ENCODE measurements around the gene FBP1. TPM values are rescaled to one million over a fixed set of nuclear protein-coding genes. Genes with fewer than 3 reads are reported as not detected.

Gene FBP1
- 13.6 TPM for total RNA-seq
- 48.6 TPM for polyA plus RNA-seq

- no peaks in the 10 kb centered on the region for H3K36me3 ChIP-seq (ENCODE audit: insufficient read depth)
- H3K27ac ChIP-seq (ENCODE audit: low read depth): peak within 1 kb of the TSS; percentile 25
- no peaks in the 10 kb centered on the region for H3K4me1 ChIP-seq (ENCODE audit: insufficient read depth)
- DNase-seq (ENCODE audit: extremely low spot score): no peak
- H3K4me3 ChIP-seq (ENCODE audit: low read depth, low read length): peak within 1 kb of the TSS; percentile 64
- WGBS: 5% methylated on average over 79 of the region's 79 CpGs
Measured at GRCh38 chr9:94639061-94639998, at the start of gene FBP1. Gene FBP1 (minus strand): TSS chr9:94639518. CDS start chr9:94639310, 208 bp downstream.

- whole genome bisulfite sequencing: 68% methylated on average over 2 of the region's 2 CpGs
- H3K36me3 ChIP-seq (ENCODE audit: insufficient read depth): no peaks in the 10 kb centered on the region
Measured at GRCh38 chr9:94687451-94687850, 48.1 kb upstream of the FBP1 start.

GRCh38 chr9:94685359-94685758 is 46.0 kb upstream of the FBP1 start:
- WGBS: 94% methylated on average over 2 of the region's 2 CpGs
- no peaks in the 10 kb centered on the region for H3K36me3 ChIP-seq (ENCODE audit: insufficient read depth)
- no peaks in the 10 kb centered on the region for H3K4me1 ChIP-seq (ENCODE audit: insufficient read depth)
- H3K27ac ChIP-seq (ENCODE audit: low read depth): no peak overlapping the region
- H3K4me3 ChIP-seq (ENCODE audit: low read depth, low read length): no peak overlapping the region
- DNase-seq (ENCODE audit: extremely low spot score): no peak

More at GRCh38 chr9:94687451-94687850, 48.1 kb upstream of the FBP1 start:
- H3K27ac ChIP-seq (ENCODE audit: low read depth): no peak overlapping the region
- DNase-seq (ENCODE audit: extremely low spot score): no peak
- no peak overlapping the region for H3K4me3 ChIP-seq (ENCODE audit: low read depth, low read length)
- no peaks in the 10 kb centered on the region for H3K4me1 ChIP-seq (ENCODE audit: insufficient read depth)

- DNase-seq (ENCODE audit: extremely low spot score): no peak
- Histone ChIP-seq H3K36me3 (ENCODE audit: insufficient read depth) (no peaks in the 10 kb centered on the region), H3K4me1 (ENCODE audit: insufficient read depth) (no peaks in the 10 kb centered on the region), H3K27ac (ENCODE audit: low read depth) (no peak overlapping the region), H3K4me3 (ENCODE audit: low read depth, low read length) (no peak overlapping the region)
- 20% methylated on average over 7 of the region's 7 CpGs for WGBS
Measured at GRCh38 chr9:94681508-94681907, 42.2 kb upstream of the FBP1 start.

GRCh38 chr9:94680621-94681020 is 41.3 kb upstream of the FBP1 start:
- DNase-seq (ENCODE audit: extremely low spot score): no peak
- Histone ChIP-seq H3K4me1 (ENCODE audit: insufficient read depth) (no peaks in the 10 kb centered on the region), H3K36me3 (ENCODE audit: insufficient read depth) (no peaks in the 10 kb centered on the region), H3K27ac (ENCODE audit: low read depth) (no peak overlapping the region), H3K4me3 (ENCODE audit: low read depth, low read length) (no peak overlapping the region)
- 78% methylated on average over 2 of the region's 2 CpGs for WGBS

- WGBS: 95% methylated on average over 1 of the region's 1 CpG
- no peak overlapping the region for H3K27ac ChIP-seq (ENCODE audit: low read depth)
Measured at GRCh38 chr9:94680020-94680419, 40.7 kb upstream of the FBP1 start.

GRCh38 chr9:94679587-94679986 is 40.3 kb upstream of the FBP1 start:
- Histone ChIP-seq H3K27ac (ENCODE audit: low read depth) (no peak overlapping the region), H3K4me3 (ENCODE audit: low read depth, low read length) (no peak overlapping the region), H3K36me3 (ENCODE audit: insufficient read depth) (no peaks in the 10 kb centered on the region), H3K4me1 (ENCODE audit: insufficient read depth) (no peaks in the 10 kb centered on the region)
- DNase-seq (ENCODE audit: extremely low spot score): no peak
- WGBS: 73% methylated on average over 8 of the region's 8 CpGs

More at GRCh38 chr9:94680020-94680419, 40.7 kb upstream of the FBP1 start:
- no peak for DNase-seq (ENCODE audit: extremely low spot score)
- Histone ChIP-seq H3K4me3 (ENCODE audit: low read depth, low read length) (no peak overlapping the region), H3K4me1 (ENCODE audit: insufficient read depth) (no peaks in the 10 kb centered on the region), H3K36me3 (ENCODE audit: insufficient read depth) (no peaks in the 10 kb centered on the region)

- no peaks in the 10 kb centered on the region for H3K36me3 ChIP-seq (ENCODE audit: insufficient read depth)
- WGBS: 45% methylated on average over 4 of the region's 4 CpGs
- H3K4me3 ChIP-seq (ENCODE audit: low read depth, low read length): no peak overlapping the region
- H3K4me1 ChIP-seq (ENCODE audit: insufficient read depth): no peaks in the 10 kb centered on the region
- no peak overlapping the region for H3K27ac ChIP-seq (ENCODE audit: low read depth)
- DNase-seq (ENCODE audit: extremely low spot score): no peak
Measured at GRCh38 chr9:94677929-94678328, 38.6 kb upstream of the FBP1 start.

- H3K27ac ChIP-seq (ENCODE audit: low read depth): no peak overlapping the region
- no peak overlapping the region for H3K4me3 ChIP-seq (ENCODE audit: low read depth, low read length)
- no peaks in the 10 kb centered on the region for H3K4me1 ChIP-seq (ENCODE audit: insufficient read depth)
- no peak for DNase-seq (ENCODE audit: extremely low spot score)
- 95% methylated on average over 9 of the region's 9 CpGs for WGBS
- no peaks in the 10 kb centered on the region for H3K36me3 ChIP-seq (ENCODE audit: insufficient read depth)
Measured at GRCh38 chr9:94676446-94677131, 37.3 kb upstream of the FBP1 start.

- no peak overlapping the region for H3K27ac ChIP-seq (ENCODE audit: low read depth)
- no peaks in the 10 kb centered on the region for H3K36me3 ChIP-seq (ENCODE audit: insufficient read depth)
- H3K4me3 ChIP-seq (ENCODE audit: low read depth, low read length): no peak overlapping the region
- H3K4me1 ChIP-seq (ENCODE audit: insufficient read depth): no peaks in the 10 kb centered on the region
- 54% methylated on average over 7 of the region's 7 CpGs for WGBS
- DNase-seq (ENCODE audit: extremely low spot score): no peak
Measured at GRCh38 chr9:94675008-94675881, 35.9 kb upstream of the FBP1 start.

GRCh38 chr9:94672811-94673487 is 33.6 kb upstream of the FBP1 start:
- Histone ChIP-seq H3K27ac (ENCODE audit: low read depth) (no peak overlapping the region), H3K4me3 (ENCODE audit: low read depth, low read length) (no peak overlapping the region), H3K4me1 (ENCODE audit: insufficient read depth) (no peaks in the 10 kb centered on the region), H3K36me3 (ENCODE audit: insufficient read depth) (no peaks in the 10 kb centered on the region)
- 59% methylated on average over 2 of the region's 2 CpGs for WGBS
- no peak for DNase-seq (ENCODE audit: extremely low spot score)

- DNase-seq (ENCODE audit: extremely low spot score): no peak
- H3K27ac ChIP-seq (ENCODE audit: low read depth): no peak overlapping the region
- no peak overlapping the region for H3K4me3 ChIP-seq (ENCODE audit: low read depth, low read length)
- H3K4me1 ChIP-seq (ENCODE audit: insufficient read depth): no peaks in the 10 kb centered on the region
- H3K36me3 ChIP-seq (ENCODE audit: insufficient read depth): no peaks in the 10 kb centered on the region
- WGBS: 26% methylated on average over 17 of the region's 17 CpGs
Measured at GRCh38 chr9:94668928-94669729, 29.8 kb upstream of the FBP1 start.

Data from urinary bladder (tissue), 4 donors.